ENCODE measurements around the gene RAP2B. TPM values are rescaled to one million over a fixed set of nuclear protein-coding genes. Genes with fewer than 3 reads are reported as not detected.

Gene RAP2B
- polyA plus RNA-seq, 1 donor from 2014 or later: 3.9 TPM

- no peaks in the 10 kb centered on the region for H3K36me3 ChIP-seq (ENCODE audit: insufficient read depth, low read length)
- no peaks in the 10 kb centered on the region for H3K9me3 ChIP-seq (ENCODE audit: low read length)
- no peak overlapping the region for H3K27ac ChIP-seq (ENCODE audit: low read length)
- TF ChIP-seq TAF1 (IDR thresholded peaks at IDR 0.05; ENCODE audit: low read depth): no peak
- no peaks in the 10 kb centered on the region for H4K20me1 ChIP-seq (ENCODE audit: insufficient read depth)
- H3K27me3 ChIP-seq (ENCODE audit: insufficient read depth, low read depth, low read length): no peaks in the 10 kb centered on the region
- no peak overlapping the region for H2AFZ ChIP-seq (ENCODE audit: low read depth, low read length)
- no peaks in the 10 kb centered on the region for H3K79me2 ChIP-seq (replicated peaks; ENCODE audit: insufficient read depth, low read length)
- H3K9ac ChIP-seq (ENCODE audit: low read length): no peak overlapping the region
- no peaks in the 10 kb centered on the region for H3F3A ChIP-seq (ENCODE audit: insufficient read depth, low read length, poor library complexity, severe bottlenecking)
- no peak overlapping the region for H3K4me3 ChIP-seq (ENCODE audit: low read length)
- no peaks in the 10 kb centered on the region for H3K9me2 ChIP-seq (ENCODE audit: insufficient read depth, low read length)
- H3K4me2 ChIP-seq (ENCODE audit: low read length): no peak overlapping the region
Measured at GRCh38 chr3:153145454-153145853, 16.6 kb upstream of the RAP2B start.

- H3K27me3 ChIP-seq (ENCODE audit: insufficient read depth, low read depth, low read length): no peaks in the 10 kb centered on the region
- TF ChIP-seq EZH2 (IDR thresholded peaks at IDR 0.05; ENCODE audit: borderline replicate concordance, insufficient read depth, low read length, poor library complexity, severe bottlenecking): no peak
- no peak for TF ChIP-seq TAF1 (IDR thresholded peaks at IDR 0.05; ENCODE audit: low read depth)
- no peak for TF ChIP-seq MXI1 (conservative IDR thresholded peaks at IDR 0.05; ENCODE audit: poor library complexity, severe bottlenecking)
- TF ChIP-seq EP300 (conservative IDR thresholded peaks at IDR 0.05; ENCODE audit: poor library complexity, severe bottlenecking): no peak
- no peak for TF ChIP-seq REST (IDR thresholded peaks at IDR 0.05; ENCODE audit: borderline replicate concordance)
- no peak for TF ChIP-seq POLR2AphosphoS5 (IDR thresholded peaks at IDR 0.05)
- TF ChIP-seq SMC3 (conservative IDR thresholded peaks at IDR 0.05; ENCODE audit: poor library complexity): no peak
- no peak for TF ChIP-seq RAD21 (conservative IDR thresholded peaks at IDR 0.05)
- TF ChIP-seq, protein P1, sequence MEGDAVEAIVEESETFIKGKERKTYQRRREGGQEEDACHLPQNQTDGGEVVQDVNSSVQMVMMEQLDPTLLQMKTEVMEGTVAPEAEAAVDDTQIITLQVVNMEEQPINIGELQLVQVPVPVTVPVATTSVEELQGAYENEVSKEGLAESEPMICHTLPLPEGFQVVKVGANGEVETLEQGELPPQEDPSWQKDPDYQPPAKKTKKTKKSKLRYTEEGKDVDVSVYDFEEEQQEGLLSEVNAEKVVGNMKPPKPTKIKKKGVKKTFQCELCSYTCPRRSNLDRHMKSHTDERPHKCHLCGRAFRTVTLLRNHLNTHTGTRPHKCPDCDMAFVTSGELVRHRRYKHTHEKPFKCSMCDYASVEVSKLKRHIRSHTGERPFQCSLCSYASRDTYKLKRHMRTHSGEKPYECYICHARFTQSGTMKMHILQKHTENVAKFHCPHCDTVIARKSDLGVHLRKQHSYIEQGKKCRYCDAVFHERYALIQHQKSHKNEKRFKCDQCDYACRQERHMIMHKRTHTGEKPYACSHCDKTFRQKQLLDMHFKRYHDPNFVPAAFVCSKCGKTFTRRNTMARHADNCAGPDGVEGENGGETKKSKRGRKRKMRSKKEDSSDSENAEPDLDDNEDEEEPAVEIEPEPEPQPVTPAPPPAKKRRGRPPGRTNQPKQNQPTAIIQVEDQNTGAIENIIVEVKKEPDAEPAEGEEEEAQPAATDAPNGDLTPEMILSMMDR (IDR thresholded peaks at IDR 0.05; ENCODE audit: poor library complexity, severe bottlenecking): no peak
- H3F3A ChIP-seq (ENCODE audit: insufficient read depth, low read length, poor library complexity, severe bottlenecking): no peaks in the 10 kb centered on the region
- no peak overlapping the region for H3K4me3 ChIP-seq (ENCODE audit: low read length)
- H2AFZ ChIP-seq (ENCODE audit: low read depth, low read length): no peak overlapping the region
- H3K27ac ChIP-seq (ENCODE audit: low read length): no peak overlapping the region
- H3K9me2 ChIP-seq (ENCODE audit: insufficient read depth, low read length): no peaks in the 10 kb centered on the region
- no peak overlapping the region for H3K9ac ChIP-seq (ENCODE audit: low read length)
- H3K79me2 ChIP-seq (replicated peaks; ENCODE audit: insufficient read depth, low read length): no peaks in the 10 kb centered on the region
- no peaks in the 10 kb centered on the region for H3K9me3 ChIP-seq (ENCODE audit: low read length)
- no peaks in the 10 kb centered on the region for H4K20me1 ChIP-seq (ENCODE audit: insufficient read depth)
- no peak overlapping the region for H3K4me2 ChIP-seq (ENCODE audit: low read length)
- H3K36me3 ChIP-seq (ENCODE audit: insufficient read depth, low read length): no peaks in the 10 kb centered on the region
Measured at GRCh38 chr3:153146191-153147053, 15.6 kb upstream of the RAP2B start.

Measured in neural cell (in vitro differentiated cells).